ENCODE data around the gene AGAP1.

Gene AGAP1

GRCh38 chr2:235663875-235664274, 170.0 kb downstream of the AGAP1 start:
- no peak for DNase-seq (ENCODE audit: low read depth in 2 of 2)

GRCh38 chr2:235665661-235666212, 171.9 kb downstream of the AGAP1 start:
- no peak for DNase-seq (ENCODE audit: low read depth in 2 of 2)

GRCh38 chr2:235666213-235666781, 172.5 kb downstream of the AGAP1 start:
- no peak for DNase-seq (ENCODE audit: low read depth in 2 of 2)

- no peak for DNase-seq (ENCODE audit: low read depth in 2 of 2)
These were observed 174.9 kb downstream of the AGAP1 start for GRCh38 chr2:235668782-235669181.

GRCh38 chr2:235669269-235669831, 175.5 kb downstream of the AGAP1 start:
- no peak for DNase-seq (ENCODE audit: low read depth in 2 of 2)

GRCh38 chr2:235669983-235670962, 176.4 kb downstream of the AGAP1 start:
- no peak for DNase-seq (ENCODE audit: low read depth in 2 of 2)

GRCh38 chr2:235670974-235671787, 177.3 kb downstream of the AGAP1 start:
- no peak for DNase-seq (ENCODE audit: low read depth in 2 of 2)

- no peak for DNase-seq (ENCODE audit: low read depth in 2 of 2)
These were observed 178.9 kb downstream of the AGAP1 start for GRCh38 chr2:235672720-235673119.

- no peak for DNase-seq (ENCODE audit: low read depth in 2 of 2)
These were observed 180.3 kb downstream of the AGAP1 start for GRCh38 chr2:235674146-235674545.

- DNase-seq (ENCODE audit: low read depth in 2 of 2): no peak
These were observed 181.0 kb downstream of the AGAP1 start for GRCh38 chr2:235674812-235675211.

GRCh38 chr2:235675678-235676535, 182.1 kb downstream of the AGAP1 start:
- DNase-seq (ENCODE audit: low read depth in 2 of 2): no peak

GRCh38 chr2:235676536-235676799, 182.6 kb downstream of the AGAP1 start:
- DNase-seq (ENCODE audit: low read depth in 2 of 2): no peak

- no peak for DNase-seq (ENCODE audit: low read depth in 2 of 2)
These were observed 183.5 kb downstream of the AGAP1 start for GRCh38 chr2:235677276-235677788.

GRCh38 chr2:235677937-235678336, 184.1 kb downstream of the AGAP1 start:
- DNase-seq (ENCODE audit: low read depth in 2 of 2): no peak

GRCh38 chr2:235678712-235679111, 184.9 kb downstream of the AGAP1 start:
- no peak for DNase-seq (ENCODE audit: low read depth in 2 of 2)

GRCh38 chr2:235679471-235679870, 185.6 kb downstream of the AGAP1 start:
- DNase-seq (ENCODE audit: low read depth in 2 of 2): no peak

GRCh38 chr2:235685024-235685721, 191.3 kb downstream of the AGAP1 start:
- DNase-seq (ENCODE audit: low read depth in 2 of 2): no peak

GRCh38 chr2:235688511-235689426, 194.9 kb downstream of the AGAP1 start:
- no peak for DNase-seq (ENCODE audit: low read depth in 2 of 2)

GRCh38 chr2:235689427-235689853, 195.6 kb downstream of the AGAP1 start:
- no peak for DNase-seq (ENCODE audit: low read depth in 2 of 2)
